Measurements from ENCODE around the gene RBP2. TPM values are rescaled to one million over a fixed set of nuclear protein-coding genes. Genes with fewer than 3 reads are reported as not detected.
"Not testable (repeated sequence)": the region's sequence is repeated elsewhere in the genome, so short reads cannot be mapped to it uniquely, and the experiment has no call there.

Gene RBP2
- total RNA-seq, 1 donor from 2014 or later, result not detected

DNA sequence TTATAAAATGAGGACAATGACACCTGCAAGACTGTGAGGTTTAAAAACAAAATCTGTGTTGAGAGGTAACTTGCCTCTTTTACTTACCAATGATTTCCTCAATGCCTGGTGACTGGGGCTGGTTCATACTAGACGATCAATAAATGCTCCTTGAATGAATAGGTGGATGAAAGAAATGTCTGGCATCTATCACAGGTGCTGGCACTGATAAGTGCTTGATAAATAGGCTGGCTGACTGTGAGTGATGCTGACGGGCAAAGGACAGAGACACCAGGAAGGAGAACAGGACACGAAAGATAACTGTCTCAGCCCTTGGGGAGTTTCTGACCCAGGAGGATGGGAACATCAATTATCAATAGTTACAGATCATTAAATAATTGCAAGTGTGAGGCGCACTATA is 31.9 kb downstream of the RBP2 start:
- intact Hi-C loops (cut with micrococcal nuclease), result no loop called here

DNA sequence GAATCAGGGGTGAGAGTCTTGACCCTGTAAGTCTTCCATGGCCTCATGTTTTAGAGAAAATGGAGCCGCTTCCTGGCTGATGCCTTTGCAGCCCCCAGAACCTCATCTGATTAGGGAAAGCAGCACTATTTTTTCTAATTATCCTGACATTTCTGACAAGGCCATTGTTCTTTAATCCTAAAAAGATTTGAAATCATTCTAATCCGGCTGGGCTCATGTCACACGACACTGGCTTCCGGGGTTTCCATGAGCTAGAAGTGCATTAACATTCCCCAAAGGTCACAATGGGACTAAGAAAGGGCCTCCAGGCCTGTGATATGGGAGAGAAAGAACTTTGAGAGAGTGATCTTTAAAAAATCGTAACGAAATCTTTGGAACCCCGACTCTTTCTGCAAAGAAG is 33.1 kb downstream of the RBP2 start:
- intact Hi-C loops (cut with micrococcal nuclease), result no loop called here

DNA sequence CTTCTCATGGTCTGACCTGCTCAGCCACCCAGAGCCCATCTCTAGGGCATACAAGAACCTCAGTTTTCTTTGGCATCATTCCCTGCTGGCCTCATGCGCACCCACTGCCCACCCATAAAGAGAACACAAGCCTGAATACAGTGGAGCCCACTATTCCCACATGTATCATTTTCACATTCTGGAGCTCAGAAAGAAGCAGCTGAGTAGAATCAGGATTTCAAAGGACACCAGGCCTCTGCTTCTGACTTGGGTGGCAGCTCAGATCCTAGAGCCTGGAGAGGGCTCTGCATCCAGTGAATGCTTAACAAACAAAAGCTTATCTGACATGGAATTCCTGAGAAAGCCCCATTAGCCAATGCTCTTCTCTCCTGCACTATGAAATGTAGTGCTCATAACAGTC is 34.7 kb downstream of the RBP2 start:
- intact Hi-C loops (cut with micrococcal nuclease), result no loop called here

DNA sequence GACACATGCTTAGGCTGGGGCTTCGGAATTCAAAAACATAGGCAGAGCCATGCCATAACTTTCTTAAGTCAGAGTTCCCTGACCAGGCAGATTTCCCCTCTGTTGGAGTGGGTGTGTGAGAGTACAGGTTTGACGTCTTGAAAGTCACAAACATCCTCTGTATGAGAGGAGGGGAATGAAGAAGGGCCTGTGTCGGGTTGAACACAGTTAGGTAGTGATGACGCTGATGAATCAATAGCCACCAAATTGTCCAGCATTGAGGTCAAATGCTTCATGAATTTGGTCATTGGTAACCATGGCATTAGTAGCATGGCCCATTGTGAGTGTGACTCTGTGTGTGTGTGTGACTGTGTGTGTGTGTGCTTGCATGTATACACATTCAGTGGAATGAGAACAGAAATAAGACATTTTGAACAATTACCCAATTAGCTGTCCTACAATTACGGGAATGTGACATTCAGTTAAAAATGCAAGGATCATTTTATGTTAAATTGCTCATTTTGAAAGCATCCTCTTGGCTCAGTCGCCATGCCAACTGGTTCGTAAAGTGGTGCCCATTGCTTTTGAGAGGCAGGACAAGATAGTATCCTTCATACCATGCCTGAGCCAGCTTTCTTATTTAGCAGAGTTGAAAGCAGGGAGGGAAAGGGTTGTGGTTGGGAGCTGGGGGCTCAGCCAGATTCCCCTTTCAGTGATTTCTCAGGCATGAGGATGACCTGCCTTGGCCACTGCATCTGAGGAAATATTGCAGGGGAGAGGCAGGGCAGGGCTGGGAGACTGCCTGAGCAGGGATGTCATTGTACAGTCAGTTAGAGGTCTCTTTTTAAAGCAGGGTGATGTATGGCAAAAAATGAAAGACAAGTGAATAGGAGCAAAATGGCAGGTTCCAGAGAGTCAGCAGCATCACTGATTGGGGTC is 35.4 kb downstream of the RBP2 start:
- intact Hi-C loops (cut with micrococcal nuclease), result no loop called here

DNA sequence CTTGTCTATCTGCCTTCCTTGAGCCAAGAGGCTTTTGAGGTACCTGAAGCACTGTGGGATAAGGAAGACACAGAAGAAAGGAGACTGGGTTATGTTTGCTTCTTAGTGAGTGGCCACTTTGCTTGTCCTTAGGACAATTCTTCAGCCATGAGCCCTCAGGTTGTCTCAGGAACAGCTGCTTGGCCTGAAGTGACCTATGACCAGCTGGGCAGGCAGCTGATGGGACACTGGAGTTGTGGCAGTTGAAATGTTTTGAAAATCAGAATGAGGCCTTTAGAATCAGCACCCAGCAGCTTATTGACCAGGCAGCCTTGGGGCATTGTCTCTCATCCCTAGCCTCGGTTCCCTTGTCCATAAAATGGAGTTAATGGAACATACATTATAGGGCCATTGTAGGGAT is 37.0 kb downstream of the RBP2 start:
- intact Hi-C loops (cut with micrococcal nuclease), result no loop called here

DNA sequence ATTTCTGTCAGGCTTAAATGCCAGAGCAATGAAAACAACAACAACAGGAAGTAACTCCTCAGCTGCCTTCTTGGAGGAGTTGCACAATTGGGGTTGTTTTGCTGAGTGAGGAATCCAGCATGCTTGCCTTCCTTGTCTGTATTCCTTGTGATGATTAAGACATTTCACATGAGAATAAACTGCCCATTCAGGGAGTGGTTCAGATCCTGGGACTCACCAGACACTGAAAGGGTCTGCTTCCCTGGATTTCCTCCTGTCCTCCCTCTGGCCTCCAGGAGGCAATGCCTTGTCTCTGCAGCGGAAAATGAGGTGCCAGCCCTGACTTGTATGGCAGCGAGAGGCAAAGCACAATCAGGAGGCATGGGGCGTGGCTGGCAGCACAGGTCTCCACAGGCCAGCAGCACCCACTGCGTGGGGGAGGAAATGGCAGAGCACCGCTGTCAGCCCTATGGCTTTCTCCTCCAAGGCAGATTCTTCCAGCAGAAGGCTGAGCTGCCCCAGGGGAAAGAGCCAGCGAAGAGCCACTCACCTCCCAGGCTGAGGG is 41.5 kb downstream of the RBP2 start:
- intact Hi-C loops (cut with micrococcal nuclease), result no loop called here

DNA sequence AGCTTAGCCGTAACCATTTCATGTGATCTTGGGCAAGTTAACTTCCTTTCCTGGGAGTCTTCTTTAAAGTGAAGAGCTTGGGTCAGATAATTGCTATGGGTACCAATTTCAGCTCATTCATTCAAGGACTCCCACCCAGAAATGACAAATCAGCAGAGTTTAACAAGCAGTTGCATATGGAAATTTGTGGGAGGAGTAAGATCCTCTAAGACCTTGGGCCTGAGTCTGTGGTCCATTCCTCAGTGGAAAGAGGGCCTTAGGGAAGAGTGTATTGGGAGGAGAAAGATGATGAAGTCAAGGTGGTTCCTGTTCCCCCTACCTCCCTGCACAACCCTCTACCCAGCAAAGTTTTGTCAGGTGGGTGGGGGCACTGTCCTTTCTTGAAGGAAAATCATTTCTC is 42.1 kb downstream of the RBP2 start:
- intact Hi-C loops (cut with micrococcal nuclease), result no loop called here

DNA sequence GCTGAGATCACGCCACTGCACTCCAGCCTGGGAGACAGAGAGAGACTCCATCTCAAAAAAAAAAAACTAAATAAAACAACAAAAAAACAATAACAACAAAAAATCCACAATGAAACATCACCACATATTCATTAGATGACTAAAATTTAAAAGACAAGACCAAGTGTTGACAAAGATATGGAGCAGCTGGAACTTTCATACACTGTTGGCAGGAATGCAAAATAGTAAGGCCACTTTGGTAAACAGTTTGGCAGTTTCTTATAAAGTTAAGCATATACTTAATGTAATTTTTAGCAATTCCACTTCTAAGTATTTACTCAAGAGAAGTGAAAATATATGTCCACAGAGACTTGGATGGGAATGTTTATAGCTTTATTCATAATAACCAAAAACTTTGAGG is 43.2 kb downstream of the RBP2 start:
- intact Hi-C loops (cut with micrococcal nuclease), result no loop called here

DNA sequence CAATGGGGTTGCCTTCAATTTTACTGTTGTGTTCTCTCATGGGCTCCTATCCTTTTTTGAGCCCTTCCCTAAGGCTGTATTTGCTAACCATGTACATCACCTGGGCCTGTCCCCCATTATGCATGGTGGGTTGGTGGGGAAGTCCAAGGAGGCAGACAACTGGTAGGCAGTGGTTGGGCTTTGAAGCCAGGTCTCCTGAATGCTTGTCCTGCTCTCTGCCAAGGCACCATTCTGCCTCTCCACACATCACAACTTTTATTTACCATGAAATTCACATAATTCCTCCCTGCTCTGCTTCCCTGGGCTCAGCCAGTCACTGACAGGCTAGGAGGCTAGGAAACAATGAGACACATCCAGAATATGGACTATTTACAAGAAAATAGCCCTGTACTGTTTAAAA is 45.8 kb downstream of the RBP2 start:
- intact Hi-C loops (cut with micrococcal nuclease), result no loop called here

DNA sequence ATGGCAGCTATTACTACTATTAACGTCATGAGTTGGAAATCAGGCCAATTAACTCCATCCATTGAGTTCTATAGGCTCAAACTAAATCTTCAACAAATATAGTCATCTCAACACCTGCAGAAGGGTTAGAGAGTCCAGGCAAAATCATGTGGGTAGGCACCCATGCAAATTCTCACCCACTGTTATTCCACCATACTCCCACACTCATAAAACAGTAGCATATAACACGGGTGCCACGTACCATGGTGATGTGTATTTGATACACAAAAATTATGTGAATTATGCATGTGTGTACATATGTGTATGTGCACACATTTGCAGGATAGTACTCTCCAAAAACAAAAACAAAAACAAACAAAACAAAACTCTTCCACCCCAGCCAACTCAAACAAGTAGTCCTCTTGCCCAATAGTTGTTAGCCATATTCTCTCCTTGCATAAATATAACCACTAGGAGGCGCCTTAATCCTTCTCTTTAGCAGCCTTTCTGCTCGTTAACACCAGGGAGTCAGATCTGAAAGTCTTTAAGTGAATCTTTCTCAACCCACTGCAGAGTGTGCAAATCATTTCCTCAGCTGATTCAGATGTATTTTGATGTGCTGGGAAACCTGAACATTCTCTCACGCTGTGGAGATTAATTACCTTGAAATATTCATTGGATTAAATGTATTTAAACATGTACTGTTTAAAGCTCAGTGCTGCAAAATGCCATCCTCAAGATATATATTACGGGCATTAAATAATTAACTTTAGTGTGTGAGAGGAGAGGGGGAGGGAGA is 48.8 kb downstream of the RBP2 start:
- intact Hi-C loops (cut with micrococcal nuclease), result loop anchor here (1.0 kb wide), 1 partner anchor 202 kb away; no protein-coding TSS in a partner anchor

DNA sequence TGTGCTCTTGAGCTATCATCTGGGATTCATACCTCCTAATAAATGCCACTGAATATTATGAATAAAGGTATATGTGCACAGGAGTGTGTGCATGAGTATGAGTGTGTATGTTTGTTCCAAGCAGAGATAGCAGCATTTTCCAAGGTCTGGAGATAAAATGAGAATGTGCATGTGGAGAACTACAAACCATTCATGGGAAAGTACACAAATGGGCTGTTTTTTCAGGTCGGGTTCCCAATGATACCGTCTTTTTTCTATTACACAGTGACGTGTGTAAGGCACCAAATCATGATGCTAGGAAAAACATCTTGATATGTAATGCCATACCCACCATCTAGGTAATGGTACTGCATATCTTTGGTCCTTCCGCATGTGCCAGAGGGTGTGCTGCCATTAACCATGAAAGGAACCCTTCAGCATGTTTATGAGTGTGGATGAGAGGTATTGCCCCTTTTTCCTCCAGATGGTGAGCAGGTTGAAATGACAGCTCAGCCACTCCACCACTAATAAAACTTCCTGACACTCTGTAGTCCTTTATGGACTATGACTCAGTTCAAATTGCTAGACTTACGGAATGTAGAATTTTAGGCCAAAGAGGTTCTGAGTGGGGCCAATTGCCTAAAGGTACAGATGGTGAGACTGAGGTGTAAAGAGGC is 50.4 kb downstream of the RBP2 start:
- intact Hi-C loops (cut with micrococcal nuclease), result no loop called here

DNA sequence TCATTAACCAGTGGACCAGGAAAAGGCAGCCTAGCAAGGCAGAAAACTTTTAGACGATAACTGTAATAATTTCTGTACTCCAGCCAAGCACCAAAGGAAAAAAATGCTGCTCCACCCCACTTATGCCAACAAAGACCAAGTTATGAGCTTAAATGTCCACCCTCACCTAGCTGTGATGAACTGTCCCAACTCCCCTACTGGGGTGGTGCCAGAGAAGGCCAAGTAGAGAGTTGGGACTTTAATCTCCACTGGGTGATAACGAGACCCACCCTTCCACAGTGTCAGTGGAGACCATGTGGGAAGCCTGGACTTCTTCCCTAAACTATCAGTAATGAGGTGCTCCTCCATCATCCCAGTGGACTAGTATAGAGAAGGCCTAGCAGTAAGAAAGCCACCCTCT is 53.1 kb downstream of the RBP2 start:
- intact Hi-C loops (cut with micrococcal nuclease), result no loop called here

DNA sequence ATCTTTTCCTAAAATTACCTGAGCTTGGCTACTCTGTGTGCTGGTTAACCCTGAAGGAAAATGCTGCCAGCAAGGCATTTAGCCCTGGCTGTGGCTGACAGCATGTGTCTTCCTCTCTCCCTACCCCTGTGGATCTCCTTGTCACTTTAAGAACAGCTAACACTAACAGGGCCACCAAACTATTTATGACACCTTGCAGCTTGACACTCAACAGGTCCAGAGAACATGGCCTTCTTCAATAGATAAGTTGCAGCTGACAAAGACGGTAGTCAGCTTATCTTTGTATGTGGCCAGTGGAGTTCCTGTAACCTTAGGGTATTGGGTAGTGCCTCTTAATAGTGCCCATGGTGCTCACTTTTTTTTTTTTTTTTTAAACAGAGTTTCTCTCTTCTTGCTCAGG is 54.9 kb downstream of the RBP2 start:
- intact Hi-C loops (cut with micrococcal nuclease), result no loop called here

DNA sequence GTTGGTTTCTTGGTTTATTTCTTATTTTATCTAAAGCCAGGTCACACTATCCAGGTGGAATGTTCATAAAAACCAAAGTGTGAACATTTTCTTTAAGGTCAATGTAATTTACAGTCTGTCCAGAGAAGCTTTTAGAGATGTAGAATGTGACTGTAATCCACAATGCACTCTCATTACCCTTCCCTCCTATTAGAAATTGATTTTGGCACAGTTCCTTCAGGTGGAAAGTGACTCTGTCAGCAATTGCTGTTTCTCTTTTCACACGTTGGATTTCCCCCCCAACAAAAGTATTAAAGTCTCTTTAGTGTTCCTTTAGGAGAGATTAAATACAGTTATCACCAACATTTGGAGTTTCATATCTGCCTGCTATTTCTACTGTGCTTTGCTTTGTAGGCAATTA is 55.3 kb downstream of the RBP2 start:
- intact Hi-C loops (cut with micrococcal nuclease), result no loop called here

DNA sequence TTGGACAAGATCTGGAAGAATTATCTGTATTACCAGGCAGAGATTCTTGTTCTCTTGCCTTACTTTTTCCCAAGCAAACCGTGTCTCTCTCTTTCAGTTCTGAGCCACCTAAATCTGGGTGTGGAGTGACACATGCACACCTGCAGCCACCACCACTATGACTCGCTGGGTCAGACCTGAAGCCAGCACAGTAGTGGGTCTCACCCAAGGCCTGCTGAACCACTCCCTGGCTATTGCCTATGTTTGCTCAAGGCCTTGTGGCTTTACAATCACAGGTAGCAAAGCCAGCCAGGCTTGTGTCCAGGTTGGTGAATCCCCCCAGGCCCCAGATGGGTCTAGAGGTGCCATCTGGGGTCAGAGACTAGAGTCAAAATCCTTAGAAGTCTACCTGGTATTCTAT is 58.2 kb downstream of the RBP2 start:
- intact Hi-C loops (cut with micrococcal nuclease), result no loop called here

DNA sequence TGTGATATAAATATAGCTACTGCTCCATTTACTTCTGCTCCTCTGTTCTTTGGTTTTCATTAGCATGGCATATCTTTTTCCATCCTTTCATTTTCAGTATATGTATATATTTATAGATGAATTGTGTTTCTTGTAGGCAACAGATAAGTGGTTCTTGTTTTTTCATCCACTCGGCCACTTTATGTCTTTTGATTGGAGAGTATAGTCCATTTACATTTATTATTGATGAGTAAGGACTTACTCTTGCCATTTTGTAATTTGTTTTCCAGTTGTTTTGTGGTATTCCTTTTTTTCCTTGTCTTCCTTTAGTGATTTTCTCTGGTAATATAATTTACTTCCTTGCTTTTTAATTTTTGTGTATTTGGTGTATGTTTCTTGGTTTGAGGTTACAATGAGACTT is 60.0 kb downstream of the RBP2 start:
- intact Hi-C loops (cut with micrococcal nuclease), result no loop called here

DNA sequence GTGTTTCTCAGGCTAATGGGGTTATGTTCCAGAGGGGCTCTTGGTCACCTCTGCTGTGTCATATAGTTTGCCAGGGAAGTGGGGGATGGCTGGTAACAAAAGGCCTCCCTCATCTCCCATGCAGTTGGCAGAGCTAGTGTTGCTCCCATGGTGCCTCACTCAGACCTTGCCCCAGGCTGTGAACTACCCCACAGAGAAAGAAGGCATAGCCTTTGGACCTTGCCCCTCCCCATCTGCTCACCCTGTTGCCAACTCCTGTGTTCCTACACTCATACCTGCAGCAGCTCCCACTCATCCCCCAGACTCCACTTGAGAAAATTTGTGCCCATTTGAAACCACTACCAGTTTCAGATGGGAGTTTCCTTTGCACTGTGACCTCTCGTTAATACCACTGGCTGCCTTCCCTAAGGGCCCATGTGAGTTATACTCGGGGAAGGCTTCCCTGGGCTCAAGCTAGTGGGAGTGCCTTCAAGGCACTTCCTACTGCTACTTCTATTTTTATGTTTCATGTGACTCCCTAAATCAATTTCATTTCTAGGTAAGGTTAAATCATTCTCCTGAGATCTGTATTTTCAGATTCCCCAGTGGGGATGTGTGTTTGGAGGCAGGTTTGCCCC is 61.6 kb downstream of the RBP2 start:
- intact Hi-C loops (cut with micrococcal nuclease), result no loop called here

DNA sequence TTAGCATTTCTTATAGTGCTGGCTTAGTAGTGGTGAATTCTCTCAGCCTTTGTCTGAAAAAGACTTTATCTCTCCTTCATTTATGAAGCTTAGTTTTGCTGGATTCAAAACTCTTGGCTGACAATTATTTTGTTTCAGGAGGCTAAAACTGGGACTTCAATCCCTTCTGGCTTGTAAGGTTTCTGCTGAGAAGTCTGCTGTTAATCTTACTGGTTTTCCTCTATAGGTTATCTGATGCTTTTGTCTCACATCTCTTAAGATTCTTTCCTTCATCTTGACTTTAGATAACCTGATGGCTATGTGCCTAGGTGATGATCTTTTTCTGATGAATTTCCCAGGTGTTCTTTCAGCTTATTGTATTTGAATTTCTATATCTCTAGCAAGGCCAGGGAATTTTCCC is 63.4 kb downstream of the RBP2 start:
- intact Hi-C loops (cut with micrococcal nuclease), result not testable (repeated sequence)
